NT2/D1 (cell line): Measurements from ENCODE around the gene ALAD.

Experiments
- YY1 ChIP-seq: IDR thresholded peaks from 2 replicates; pipeline ENCODE4 v1.6.1; 2011; ENCODE audit not compliant: insufficient read length, insufficient read depth
- ZNF274 ChIP-seq: IDR thresholded peaks from 2 replicates; pipeline ENCODE4 v1.6.1; 2011; ENCODE audit warnings: mild to moderate bottlenecking, low read depth, low read length

- TF ChIP-seq ZNF274: no peak
- TF ChIP-seq YY1: no peak
Measured at GRCh38 chr9:113345190-113345589, 55.9 kb downstream of the ALAD start.
